Vagina (tissue), 2 donors: ENCODE data around the gene FRYL.

ENCODE experiments used
- POLR2A ChIP-seq, 2 donors: fragments of 450-650 bp; IDR thresholded peaks; one replicate each; pipeline ENCODE4 v1.6.1; 2017; ENCODE audit warnings: antibody characterized with exemption in 2 of 2, mild to moderate bottlenecking in 2 of 2, moderate library complexity in 2 of 2
- POLR2AphosphoS5 ChIP-seq, 2 donors: sonication (generic); formaldehyde crosslinking; IDR thresholded peaks; one replicate each; pipeline ENCODE4 v1.9.0; 2017; ENCODE audit warnings: antibody characterized with exemption in 2 of 2, mild to moderate bottlenecking in 2 of 2, low read depth in 1 of 2; ENCODE audit not compliant: insufficient read depth in 1 of 2
- TF ChIP-seq, protein P1 (sequence below), 3 experiments: fragments of 450-650 bp in 2 of 3; fragments of 200-600 bp in 1 of 3; sonication (generic) in 1 of 3; IDR thresholded peaks; one replicate each; pipeline ENCODE4 v1.5.1; 2017 to 2019; ENCODE audit warnings: antibody characterized with exemption in 3 of 3, mild to moderate bottlenecking in 2 of 3, moderate library complexity in 2 of 3

DNA sequence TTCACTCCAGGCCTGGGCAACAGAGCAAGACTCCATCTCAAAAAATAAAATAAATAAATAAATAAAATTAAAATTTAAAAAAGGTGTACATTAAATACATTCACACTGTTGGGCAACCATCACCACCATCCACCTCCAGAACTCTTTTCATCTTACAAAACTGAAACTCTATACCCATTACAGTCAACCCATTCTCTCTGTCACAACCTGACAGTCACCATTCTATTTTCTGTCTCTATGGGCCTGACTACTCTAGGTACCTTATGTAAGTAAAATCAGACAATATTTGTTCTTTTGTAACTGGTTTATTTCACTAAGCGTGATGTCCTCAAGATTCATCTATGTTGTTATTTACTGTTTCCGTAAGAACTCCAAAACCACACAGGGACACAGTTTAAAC lies 59.6 kb downstream of the FRYL start:
- TF ChIP-seq, protein P1, sequence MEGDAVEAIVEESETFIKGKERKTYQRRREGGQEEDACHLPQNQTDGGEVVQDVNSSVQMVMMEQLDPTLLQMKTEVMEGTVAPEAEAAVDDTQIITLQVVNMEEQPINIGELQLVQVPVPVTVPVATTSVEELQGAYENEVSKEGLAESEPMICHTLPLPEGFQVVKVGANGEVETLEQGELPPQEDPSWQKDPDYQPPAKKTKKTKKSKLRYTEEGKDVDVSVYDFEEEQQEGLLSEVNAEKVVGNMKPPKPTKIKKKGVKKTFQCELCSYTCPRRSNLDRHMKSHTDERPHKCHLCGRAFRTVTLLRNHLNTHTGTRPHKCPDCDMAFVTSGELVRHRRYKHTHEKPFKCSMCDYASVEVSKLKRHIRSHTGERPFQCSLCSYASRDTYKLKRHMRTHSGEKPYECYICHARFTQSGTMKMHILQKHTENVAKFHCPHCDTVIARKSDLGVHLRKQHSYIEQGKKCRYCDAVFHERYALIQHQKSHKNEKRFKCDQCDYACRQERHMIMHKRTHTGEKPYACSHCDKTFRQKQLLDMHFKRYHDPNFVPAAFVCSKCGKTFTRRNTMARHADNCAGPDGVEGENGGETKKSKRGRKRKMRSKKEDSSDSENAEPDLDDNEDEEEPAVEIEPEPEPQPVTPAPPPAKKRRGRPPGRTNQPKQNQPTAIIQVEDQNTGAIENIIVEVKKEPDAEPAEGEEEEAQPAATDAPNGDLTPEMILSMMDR (IDR thresholded peaks at IDR 0.05), result no peak
- TF ChIP-seq POLR2A (IDR thresholded peaks at IDR 0.05), result no peak
- no peak for TF ChIP-seq POLR2AphosphoS5 (IDR thresholded peaks at IDR 0.05; ENCODE audit: insufficient read depth in 1 of 2, low read depth in 1 of 2)
